ENCODE data around the gene SKA2.

Gene SKA2

GRCh38 chr17:59174671-59175070 lies 19.7 kb upstream of the SKA2 start:
- no peak for TF ChIP-seq CTCF (IDR thresholded peaks at IDR 0.05; ENCODE audit: low read depth, low read length)
- Histone ChIP-seq H3K4me1 (no peaks in the 10 kb centered on the region), H3K27me3 (no peaks in the 10 kb centered on the region), H3K36me3 (peaks cover 44% of the 10 kb centered on the region), H3K4me3 (ENCODE audit: low read depth, low read length) (no peak overlapping the region), H3K9me3 (no peaks in the 10 kb centered on the region)
- no peak for DNase-seq

- Histone ChIP-seq H3K4me1 (no peaks in the 10 kb centered on the region), H3K36me3 (peaks cover 44% of the 10 kb centered on the region), H3K27me3 (no peaks in the 10 kb centered on the region), H3K9me3 (no peaks in the 10 kb centered on the region), H3K4me3 (ENCODE audit: low read depth, low read length) (no peak overlapping the region)
- no peak for DNase-seq
- TF ChIP-seq CTCF (IDR thresholded peaks at IDR 0.05; ENCODE audit: low read depth, low read length), result no peak
These were observed 17.5 kb upstream of the SKA2 start for GRCh38 chr17:59172436-59173004.

DNA sequence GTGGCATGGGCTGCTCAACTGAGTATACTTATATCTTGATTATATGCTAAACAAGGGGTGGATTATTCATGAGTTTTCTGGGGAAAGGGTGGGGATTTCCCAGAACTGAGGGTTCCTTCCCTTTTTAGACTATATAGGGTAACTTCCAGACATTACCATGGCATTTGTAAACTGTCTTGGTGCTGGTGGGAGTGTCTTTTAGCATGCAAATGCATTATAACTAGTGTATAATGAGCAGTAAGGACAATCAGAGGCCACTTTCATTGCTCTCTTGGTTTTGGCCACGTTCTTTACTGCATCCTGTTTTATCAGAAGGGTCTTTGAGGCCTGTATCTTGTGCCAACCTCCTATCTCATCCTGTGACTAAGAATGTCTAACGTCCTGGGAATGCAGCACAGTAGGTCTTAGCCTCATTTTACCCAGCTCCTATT lies 12.6 kb upstream of the SKA2 start:
- H3K9me3 ChIP-seq, result no peaks in the 10 kb centered on the region
- H3K4me1 ChIP-seq, result no peaks in the 10 kb centered on the region
- peaks cover 24% of the 10 kb centered on the region for H3K36me3 ChIP-seq
- no peak for TF ChIP-seq CTCF (IDR thresholded peaks at IDR 0.05; ENCODE audit: low read depth, low read length)
- DNase-seq, result no peak
- H3K4me3 ChIP-seq (ENCODE audit: low read depth, low read length), result no peak overlapping the region
- no peaks in the 10 kb centered on the region for H3K27me3 ChIP-seq

- peak; percentile 50 for DNase-seq
- peaks cover 10% of the 10 kb centered on the region for H3K36me3 ChIP-seq
- H3K9me3 ChIP-seq, result no peaks in the 10 kb centered on the region
- H3K4me1 ChIP-seq, result no peaks in the 10 kb centered on the region
- peak; percentile 70 for TF ChIP-seq CTCF (IDR thresholded peaks at IDR 0.05; ENCODE audit: low read depth, low read length)
- no peaks in the 10 kb centered on the region for H3K27me3 ChIP-seq
- H3K4me3 ChIP-seq (ENCODE audit: low read depth, low read length), result no peak overlapping the region
These were observed 11.0 kb upstream of the SKA2 start for GRCh38 chr17:59165933-59166342.

- no peaks in the 10 kb centered on the region for H3K27me3 ChIP-seq
- TF ChIP-seq CTCF (IDR thresholded peaks at IDR 0.05; ENCODE audit: low read depth, low read length), result no peak
- no peak overlapping the region for H3K4me3 ChIP-seq (ENCODE audit: low read depth, low read length)
- no peaks in the 10 kb centered on the region for H3K4me1 ChIP-seq
- no peaks in the 10 kb centered on the region; the same call in none of the 2 replicates for H3K36me3 ChIP-seq
- no peaks in the 10 kb centered on the region for H3K9me3 ChIP-seq
- DNase-seq, result no peak
These were observed 6.5 kb upstream of the SKA2 start for GRCh38 chr17:59161477-59161876.

DNA sequence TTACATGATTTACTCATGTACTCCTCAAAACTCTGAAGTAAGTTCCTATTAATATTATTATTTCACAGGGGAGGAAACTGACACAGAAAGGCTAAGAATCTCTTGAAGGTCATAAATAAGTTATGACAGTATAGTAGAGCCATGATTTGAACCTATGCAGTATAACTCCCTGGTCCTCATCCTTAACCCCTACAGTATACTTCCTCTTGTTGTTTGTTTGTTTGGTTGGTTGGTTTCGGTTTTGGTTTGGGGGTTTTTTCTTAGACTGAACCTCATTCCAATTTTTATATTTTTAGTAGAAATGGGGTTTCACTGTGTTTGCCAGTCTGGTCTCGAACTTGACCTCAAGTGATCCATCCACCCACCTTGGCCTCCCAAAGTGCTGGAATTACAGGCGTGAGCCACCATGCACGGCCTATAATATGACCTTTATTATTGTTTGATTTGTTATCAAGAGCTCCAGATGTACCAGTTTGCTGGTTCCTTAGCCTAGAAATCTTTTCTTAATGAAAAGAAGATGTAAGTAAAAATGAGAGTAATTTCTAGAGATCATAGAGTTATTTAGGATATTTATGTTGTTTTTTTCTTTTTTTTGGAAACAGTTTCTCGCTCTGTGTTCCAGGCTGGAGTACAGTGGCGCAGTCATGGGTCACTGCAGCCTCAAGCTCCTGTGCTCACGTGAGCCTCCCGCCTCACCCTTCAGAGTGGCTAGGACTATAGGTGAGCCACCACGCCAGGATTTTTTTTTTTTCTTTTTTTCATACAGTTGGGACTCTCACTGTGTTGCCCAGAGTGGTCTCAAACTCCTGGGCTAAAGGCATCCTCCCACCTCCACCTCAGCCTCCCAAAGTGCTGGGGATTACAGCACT lies 5.4 kb upstream of the SKA2 start:
- TF ChIP-seq CTCF (IDR thresholded peaks at IDR 0.05; ENCODE audit: low read depth, low read length), result no peak

More for the DNA sequence above, 5.4 kb upstream of the SKA2 start:
- H3K4me1 ChIP-seq, result no peaks in the 10 kb centered on the region
- DNase-seq, result no peak
- H3K4me3 ChIP-seq (ENCODE audit: low read depth, low read length), result no peak overlapping the region
- H3K27me3 ChIP-seq, result no peaks in the 10 kb centered on the region
- no peaks in the 10 kb centered on the region; the same call in none of the 2 replicates for H3K36me3 ChIP-seq
- no peaks in the 10 kb centered on the region for H3K9me3 ChIP-seq
